H1 (cell line): ENCODE measurements around the gene PHTF2. TPM values are rescaled to one million over a fixed set of nuclear protein-coding genes. Genes with fewer than 3 reads are reported as not detected.

Experiments
- CTCF ChIA-PET: fragments of 300-600 bp; sonication (Branson Sonifier 250); formaldehyde crosslinking; loops from one replicate; lab custom pipeline; 2021; ENCODE audit not compliant: partially characterized antibody; lab: Charles Lee
- POLR2A ChIA-PET: fragments of 300-600 bp; sonication (Branson Sonifier 250); formaldehyde crosslinking; loops from one replicate; lab custom pipeline; 2021; ENCODE audit warnings: inconsistent platforms; ENCODE audit not compliant: partially characterized antibody; lab: Charles Lee
- DNase-seq, 2 experiments: peaks; one replicate each; pipeline versions ENCODE4 v3.0.0 to v3.0.0-alpha.2; 2010 to 2022; ENCODE audit warnings: low spot score in 2 of 2, low read depth in 1 of 2, mixed read lengths in 1 of 2
- FAIRE-seq: peaks from 2 replicates; lab custom pipeline; 2011; peaks lifted over from hg19 to GRCh38; lab: Jason Lieb, UNC
- H2AFZ ChIP-seq: 2 replicates; pipeline ENCODE4 v1.8.1; 2012; ENCODE audit warnings: low read length, inconsistent platforms
- H2AK5ac ChIP-seq: 2 replicates; pipeline ENCODE4 v1.6.1; 2013; ENCODE audit warnings: low read depth, low read length
- H2BK120ac ChIP-seq: replicated peaks from 2 replicates; pipeline ENCODE3; 2013; ENCODE audit warnings: low read depth, low read length, inconsistent platforms
- H2BK12ac ChIP-seq: 2 replicates; pipeline ENCODE4 v1.6.1; 2013; ENCODE audit warnings: low read depth, low read length
- H2BK15ac ChIP-seq: 2 replicates; pipeline ENCODE4 v1.6.1; 2013; ENCODE audit warnings: low read length
- H2BK20ac ChIP-seq: 2 replicates; pipeline ENCODE4 v1.6.1; 2013; ENCODE audit warnings: low read length
- H2BK5ac ChIP-seq: 2 replicates; pipeline ENCODE4 v1.6.1; 2013; ENCODE audit warnings: low read depth, low read length
- H3K14ac ChIP-seq: 2 replicates; pipeline ENCODE4 v1.6.1; 2013; ENCODE audit warnings: inconsistent platforms; ENCODE audit not compliant: insufficient read length
- H3K18ac ChIP-seq: 2 replicates; pipeline ENCODE4 v1.6.1; 2013; ENCODE audit warnings: low read length; ENCODE audit errors: extremely low read depth
- H3K23ac ChIP-seq: 2 replicates; pipeline ENCODE4 v1.6.1; 2013; ENCODE audit warnings: inconsistent platforms; ENCODE audit not compliant: insufficient read length
- H3K23me2 ChIP-seq: 2 replicates; pipeline ENCODE4 v1.6.1; 2013; ENCODE audit warnings: low read depth, low read length
- H3K27ac ChIP-seq: 2 replicates; pipeline ENCODE4 v1.6.1; 2011; ENCODE audit warnings: low read depth, low read length, inconsistent platforms
- H3K27me3 ChIP-seq, 4 experiments: replicated peaks in 1 of 4; 1 replicate in 1 of 4; 2 replicates in 3 of 4; pipeline versions ENCODE4 v1.6.1 to v1.8.1; 2011 to 2013; ENCODE audit warnings: low read length in 3 of 4, mild to moderate bottlenecking in 3 of 4, inconsistent platforms in 2 of 4, mixed read lengths in 2 of 4, moderate library complexity in 1 of 4; ENCODE audit not compliant: control insufficient read depth in 3 of 4, insufficient read depth in 3 of 4; ENCODE audit errors: extremely low read depth in 1 of 4
- H3K36me3 ChIP-seq, 4 experiments: 2 replicates each; pipeline versions ENCODE4 v1.6.1 to v1.8.1; 2011 to 2013; ENCODE audit warnings: mild to moderate bottlenecking in 4 of 4, low read length in 3 of 4, moderate library complexity in 2 of 4, control low read depth in 1 of 4, inconsistent platforms in 1 of 4; ENCODE audit not compliant: insufficient read depth in 4 of 4, control insufficient read depth in 2 of 4
- H3K4ac ChIP-seq: replicated peaks from 2 replicates; pipeline ENCODE3; 2013; ENCODE audit warnings: low read length, low read depth, mixed read lengths, inconsistent platforms; ENCODE audit not compliant: insufficient read length
- H3K4me1 ChIP-seq, 4 experiments: replicated peaks in 1 of 4; 1 replicate in 1 of 4; 2 replicates in 3 of 4; pipeline versions ENCODE4 v1.6.1 to v1.8.1; 2011 to 2013; ENCODE audit warnings: low read length in 3 of 4, inconsistent platforms in 2 of 4, mixed read lengths in 1 of 4; ENCODE audit not compliant: insufficient read depth in 4 of 4, control insufficient read depth in 3 of 4
- H3K4me2 ChIP-seq, 2 experiments: 2 replicates each; pipeline versions ENCODE4 v1.6.1 to v1.8.1; 2011 to 2013; ENCODE audit warnings: low read depth in 2 of 2, low read length in 2 of 2, control low read depth in 1 of 2, inconsistent platforms in 1 of 2, mild to moderate bottlenecking in 1 of 2; ENCODE audit not compliant: insufficient read depth in 1 of 2
- H3K4me3 ChIP-seq, 4 experiments: fragments of 200-600, 300-600 bp in 1 of 4; sonication (generic), shearing (Covaris generic), sonication (Bioruptor Twin) in 1 of 4; 2 replicates each; pipeline versions ENCODE4 v1.5.1 to v1.8.1; 2011 to 2016; ENCODE audit warnings: low read length in 4 of 4, low read depth in 3 of 4, control low read depth in 2 of 4, inconsistent platforms in 2 of 4, mild to moderate bottlenecking in 2 of 4, mixed read lengths in 1 of 4, moderate library complexity in 1 of 4; ENCODE audit not compliant: insufficient read depth in 2 of 4; ENCODE audit errors: extremely low read depth in 1 of 4
- H3K56ac ChIP-seq: replicated peaks from 2 replicates; pipeline ENCODE3; 2013; ENCODE audit warnings: low read depth, mild to moderate bottlenecking, mixed read lengths, low read length, inconsistent platforms; ENCODE audit not compliant: insufficient read length
- H3K79me1 ChIP-seq: 2 replicates; pipeline ENCODE4 v1.6.1; 2013; ENCODE audit warnings: low read depth, low read length, control low read depth
- H3K79me2 ChIP-seq, 2 experiments: 2 replicates each; pipeline versions ENCODE4 v1.6.1 to v1.8.1; 2012 to 2013; ENCODE audit warnings: low read length in 2 of 2, mild to moderate bottlenecking in 2 of 2, inconsistent platforms in 1 of 2; ENCODE audit not compliant: insufficient read depth in 2 of 2, control insufficient read depth in 1 of 2
- H3K9ac ChIP-seq, 4 experiments: replicated peaks in 1 of 4; 1 replicate in 1 of 4; 2 replicates in 3 of 4; pipeline versions ENCODE4 v1.6.1 to v1.8.1; 2011 to 2013; ENCODE audit warnings: low read depth in 3 of 4, low read length in 3 of 4, control low read depth in 2 of 4, mild to moderate bottlenecking in 2 of 4, moderate library complexity in 2 of 4, inconsistent platforms in 1 of 4; ENCODE audit errors: extremely low read depth in 1 of 4
- H3K9me3 ChIP-seq, 2 experiments: 2 replicates each; pipeline versions ENCODE4 v1.6.1 to v1.8.1; 2012 to 2013; ENCODE audit warnings: mild to moderate bottlenecking in 2 of 2, moderate library complexity in 2 of 2, control low read depth in 1 of 2, inconsistent platforms in 1 of 2, low read depth in 1 of 2, low read length in 1 of 2, mixed read lengths in 1 of 2; ENCODE audit not compliant: insufficient read depth in 2 of 2
- H4K20me1 ChIP-seq, 2 experiments: replicated peaks in 1 of 2; 2 replicates each; pipeline versions ENCODE3 to v1.8.1; 2011 to 2013; ENCODE audit warnings: inconsistent platforms in 2 of 2, low read length in 2 of 2, mild to moderate bottlenecking in 1 of 2; ENCODE audit not compliant: insufficient read depth in 2 of 2, control insufficient read depth in 1 of 2
- H4K5ac ChIP-seq: 2 replicates; pipeline ENCODE4 v1.6.1; 2013; ENCODE audit warnings: low read length, low read depth, mixed read lengths, inconsistent platforms; ENCODE audit not compliant: insufficient read length
- H4K8ac ChIP-seq: 2 replicates; pipeline ENCODE4 v1.8.0; 2013; ENCODE audit warnings: mild to moderate bottlenecking, moderate library complexity, low read length, inconsistent platforms; ENCODE audit not compliant: insufficient read depth; ENCODE audit errors: extremely low read depth
- H4K91ac ChIP-seq: replicated peaks from 2 replicates; pipeline ENCODE3; 2013; ENCODE audit warnings: low read length, mixed read lengths, inconsistent platforms; ENCODE audit not compliant: insufficient read length
- ASH2L ChIP-seq: fragments of 200-600, 300-600 bp; sonication (generic); IDR thresholded peaks from one replicate; pipeline ENCODE4 v1.7.1; 2017; ENCODE audit warnings: low read length
- ATF3 ChIP-seq: IDR thresholded peaks from 2 replicates; pipeline ENCODE4 v1.6.1; 2011; ENCODE audit warnings: low read depth, mild to moderate bottlenecking, low read length; ENCODE audit not compliant: insufficient read depth
- CBX5 ChIP-seq: fragments of 300-800, 300-1000 bp; sonication (generic); IDR thresholded peaks from 2 replicates; pipeline ENCODE4 v1.7.1; 2016; ENCODE audit warnings: antibody characterized with exemption, low read length, low read depth
- CEBPB ChIP-seq: IDR thresholded peaks from 2 replicates; pipeline ENCODE4 v1.6.1; 2012; ENCODE audit warnings: low read depth, low read length
- CHD1 ChIP-seq: IDR thresholded peaks from 2 replicates; pipeline ENCODE4 v1.6.1; 2012; ENCODE audit warnings: low read depth, low read length, improper control_type of control experiment
- CTBP2 ChIP-seq: IDR thresholded peaks from 2 replicates; pipeline ENCODE4 v1.7.0; 2011; ENCODE audit warnings: borderline replicate concordance, mild to moderate bottlenecking, moderate library complexity, mixed read lengths, low read length; ENCODE audit not compliant: insufficient read depth, insufficient read length
- JUN ChIP-seq: IDR thresholded peaks from 2 replicates; pipeline ENCODE4 v1.6.1; 2011; ENCODE audit warnings: low read depth, mild to moderate bottlenecking, improper control_type of control experiment, low read length
- PHF8 ChIP-seq: fragments of 200-600 bp; sonication (generic); conservative IDR thresholded peaks from 2 replicates; pipeline ENCODE4 v1.7.1; 2012; ENCODE audit warnings: low read depth, mild to moderate bottlenecking, inconsistent platforms, low read length, moderate library complexity
- RAD21 ChIP-seq, 2 experiments: IDR thresholded peaks in 1 of 2; conservative IDR thresholded peaks in 1 of 2; 2 replicates each; pipeline ENCODE4 v1.6.1; 2011; ENCODE audit warnings: low read depth in 2 of 2, low read length in 2 of 2, improper control_type of control experiment in 1 of 2, inconsistent platforms in 1 of 2, mild to moderate bottlenecking in 1 of 2, moderate library complexity in 1 of 2
- RNF2 ChIP-seq: fragments of 200-900, 300-1000 bp; sonication (generic); IDR thresholded peaks from 2 replicates; pipeline ENCODE4 v1.7.1; 2016; ENCODE audit warnings: borderline replicate concordance, low read depth, mild to moderate bottlenecking, antibody characterized with exemption, low read length; ENCODE audit not compliant: poor library complexity, severe bottlenecking; ENCODE audit errors: missing control alignments
- SAP30 ChIP-seq: fragments of 300-600 bp; sonication (generic); IDR thresholded peaks from 2 replicates; pipeline ENCODE4 v1.7.1; 2012; ENCODE audit warnings: low read length, moderate library complexity, mild to moderate bottlenecking, inconsistent platforms; ENCODE audit not compliant: insufficient read depth, insufficient replicate concordance
- SP1 ChIP-seq: IDR thresholded peaks from 2 replicates; pipeline ENCODE4 v1.6.1; 2011; ENCODE audit warnings: low read depth, low read length
- WGBS, 2 experiments: shearing (Covaris generic) in 1 of 2; methylation state at CpG; one replicate each; pipeline versions ENCODE4 v1.1.6 to v1.1.7; 2013 to 2015; ENCODE audit warnings: low lambda C conversion rate in 2 of 2, mixed read lengths in 2 of 2, inconsistent platforms in 1 of 2, low coverage in 1 of 2, missing lambda C conversion rate in 1 of 2; ENCODE audit not compliant: insufficient replicate concordance in 2 of 2, insufficient coverage in 1 of 2, insufficient read length in 1 of 2; ENCODE audit errors: extremely low coverage in 1 of 2, missing lambda C conversion rate in 1 of 2; 5-methylcytosine and 5-hydroxymethylcytosine counted together
- polyA plus RNA-seq, 7 experiments: library from polyadenylated mRNA; depleted of rRNA in 3 of 7; stranded (reverse) in 5 of 7; unstranded in 2 of 7; fragments of >200 nt in 5 of 7; fragments of 200-250 nt in 2 of 7; gene quantifications; 1 replicate in 5 of 7; 2 replicates in 1 of 7; 4 replicates in 1 of 7; pipeline versions ENCODE4 v1.2.1 to v1.2.3, GENCODE V29; 2011 to 2013; ENCODE audit warnings: missing spikeins in 2 of 7, mixed read lengths in 2 of 7
- total RNA-seq: library from RNA; stranded (reverse); fragmentation: NEBNext Ultra II Directional; extraction: Animal tissue kit (Norgen Biotek cat#: 25700); gene quantifications from 2 replicates; pipeline ENCODE4 v1.2.1, GENCODE V29; 2021

PHTF2 gene
- total and polyA plus RNA-seq, 2 of the 8 experiments (the other 6 are each of a cell fraction or from before 2014, with no cell fraction given): 9.0 to 25.4 TPM

- Histone ChIP-seq H3K27me3 (no peaks in the 10 kb centered on the region), H4K8ac (no peak overlapping the region), H3K56ac (no peak overlapping the region), H2BK5ac (no peak overlapping the region), H2AK5ac (no peak overlapping the region), H2BK20ac (no peak overlapping the region), H4K91ac (no peak overlapping the region), H3K14ac (no peak overlapping the region), H3K79me1 (peaks cover 5% of the 10 kb centered on the region; the same call in 1 of the 2 replicates), H3K23ac (no peak overlapping the region), H2AFZ (no peak overlapping the region), H2BK120ac (no peak overlapping the region), H3K9ac (no peak overlapping the region), H3K27ac (no peak overlapping the region), H3K4me1 (0 out of 7 replicates have a peak, but pooled peaks cover 0 to 3% (median 0%) of the 10 kb centered on the region in 4 experiments), H3K23me2 (no peaks in the 10 kb centered on the region), H3K4me2 (no peak overlapping the region), H2BK12ac (no peak overlapping the region), H3K18ac (no peak overlapping the region), H3K36me3 (0 out of 8 replicates have a peak, but pooled peaks cover 0 to 3% (median 0%) of the 10 kb centered on the region in 4 experiments), H3K9me3 (peaks cover 12 to 14% of the 10 kb centered on the region in 2 experiments; a peak in 3 of 4 replicates), H3K4me3 (no peak overlapping the region), H2BK15ac (no peak overlapping the region), H4K5ac (no peak overlapping the region), H4K20me1 (no peaks in the 10 kb centered on the region), H3K79me2 (peaks cover 0 to 8% of the 10 kb centered on the region in 2 experiments; a peak in 2 of 4 replicates), H3K4ac (no peak overlapping the region)
- POLR2A ChIA-PET: no interaction called here
- FAIRE-seq: no peak
- DNase-seq: no peak
- WGBS, 2 experiments: 97% methylated on average over 5 of the region's 5 CpGs; no CpG with 5 or more reads in 1 of the 2 experiments
- CTCF ChIA-PET: no interaction called here
- no peak for TF ChIP-seq JUN
- TF ChIP-seq CBX5: no peak
- no peak for TF ChIP-seq PHF8
- no peak for TF ChIP-seq CTBP2
- no peak for TF ChIP-seq CHD1
- TF ChIP-seq ASH2L: no peak
- TF ChIP-seq SAP30: no peak
- no peak for TF ChIP-seq RNF2
- no peak for TF ChIP-seq SP1
- TF ChIP-seq RAD21 (IDR thresholded peaks at IDR 0.05 in 1 of 2, conservative IDR thresholded peaks at IDR 0.05 in 1 of 2; ENCODE audit: low read depth in 2 of 2, low read length in 2 of 2): no peak
- no peak for TF ChIP-seq CEBPB
- no peak for TF ChIP-seq ATF3
Observed at GRCh38 chr7:77824636-77825035, 26.1 kb downstream of the PHTF2 start.
